Measurements from ENCODE around the gene CDX2. TPM values are rescaled to one million over a fixed set of nuclear protein-coding genes. Genes with fewer than 3 reads are reported as not detected.

Gene CDX2
- total RNA-seq, 1 donor from 2014 or later, result not detected

DNA sequence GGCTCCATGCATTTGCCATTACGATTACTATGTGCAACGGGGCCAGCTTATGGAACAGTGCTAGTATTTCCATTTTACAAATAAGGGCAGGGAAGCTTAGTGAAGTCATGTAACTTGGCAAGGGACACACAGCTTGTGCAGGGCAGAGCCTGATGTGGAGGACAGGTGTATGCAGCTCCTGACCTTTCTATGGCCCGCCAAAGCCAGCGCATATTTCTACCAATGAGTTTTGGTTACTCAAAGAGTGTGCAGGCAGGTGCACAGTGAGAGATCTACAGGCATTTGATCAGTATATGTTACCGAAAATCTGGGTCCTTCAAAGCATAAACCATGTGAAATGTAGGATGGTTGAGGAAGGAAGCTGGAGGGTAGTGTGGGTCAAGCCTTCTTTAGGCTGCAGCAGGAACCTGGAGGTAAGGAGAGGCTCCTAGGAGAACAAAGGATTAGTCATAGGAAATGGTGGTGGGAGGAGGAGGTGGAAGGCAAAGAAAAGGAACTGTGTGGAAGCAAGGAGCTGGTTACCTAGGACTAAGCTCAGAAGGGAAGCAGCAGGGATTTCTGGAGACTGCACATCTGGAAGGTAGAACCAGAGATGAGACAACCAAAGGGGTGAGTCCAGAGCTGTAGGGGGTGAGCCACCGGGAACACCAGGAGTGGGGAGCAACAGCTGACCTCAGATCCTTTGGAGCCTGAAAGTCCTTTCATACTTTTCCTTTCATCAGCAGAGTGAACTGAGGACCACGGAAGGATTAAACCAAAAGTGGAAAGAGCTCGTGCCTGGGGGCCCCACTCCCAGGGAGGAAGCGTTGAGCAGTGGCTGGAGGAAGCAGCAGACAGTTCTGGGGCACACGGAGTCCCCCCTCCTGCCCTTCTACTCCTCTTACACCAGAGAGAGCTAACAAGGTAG is 53.6 kb downstream of the CDX2 start:
- TF ChIP-seq, protein P1, sequence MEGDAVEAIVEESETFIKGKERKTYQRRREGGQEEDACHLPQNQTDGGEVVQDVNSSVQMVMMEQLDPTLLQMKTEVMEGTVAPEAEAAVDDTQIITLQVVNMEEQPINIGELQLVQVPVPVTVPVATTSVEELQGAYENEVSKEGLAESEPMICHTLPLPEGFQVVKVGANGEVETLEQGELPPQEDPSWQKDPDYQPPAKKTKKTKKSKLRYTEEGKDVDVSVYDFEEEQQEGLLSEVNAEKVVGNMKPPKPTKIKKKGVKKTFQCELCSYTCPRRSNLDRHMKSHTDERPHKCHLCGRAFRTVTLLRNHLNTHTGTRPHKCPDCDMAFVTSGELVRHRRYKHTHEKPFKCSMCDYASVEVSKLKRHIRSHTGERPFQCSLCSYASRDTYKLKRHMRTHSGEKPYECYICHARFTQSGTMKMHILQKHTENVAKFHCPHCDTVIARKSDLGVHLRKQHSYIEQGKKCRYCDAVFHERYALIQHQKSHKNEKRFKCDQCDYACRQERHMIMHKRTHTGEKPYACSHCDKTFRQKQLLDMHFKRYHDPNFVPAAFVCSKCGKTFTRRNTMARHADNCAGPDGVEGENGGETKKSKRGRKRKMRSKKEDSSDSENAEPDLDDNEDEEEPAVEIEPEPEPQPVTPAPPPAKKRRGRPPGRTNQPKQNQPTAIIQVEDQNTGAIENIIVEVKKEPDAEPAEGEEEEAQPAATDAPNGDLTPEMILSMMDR (conservative IDR thresholded peaks at IDR 0.05; ENCODE audit: low read depth, low read length), result no peak
- DNase-seq (ENCODE audit: low read depth), result no peak
- H3K4me3 ChIP-seq (ENCODE audit: low read depth, low read length), result no peak overlapping the region

DNA sequence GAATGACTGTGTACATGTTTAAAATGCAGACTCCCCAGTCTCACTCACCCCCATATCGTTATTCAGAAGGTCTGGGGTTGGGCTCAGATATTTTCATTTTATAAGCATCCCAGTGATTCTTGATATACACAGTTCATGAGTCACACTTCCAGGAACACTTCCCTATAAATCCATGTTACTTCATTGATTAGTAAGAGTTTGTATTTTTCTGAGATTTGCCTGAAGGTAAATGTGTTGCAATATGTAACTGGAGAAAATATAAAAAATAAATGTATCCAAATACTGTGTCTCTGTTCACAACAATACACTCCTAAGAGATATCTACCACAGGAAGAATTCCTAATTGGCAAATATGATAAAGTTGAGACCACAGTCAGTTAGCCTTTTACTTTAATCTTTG is 56.0 kb downstream of the CDX2 start:
- TF ChIP-seq, protein P1 (conservative IDR thresholded peaks at IDR 0.05; ENCODE audit: low read depth, low read length), result no peak
- H3K4me3 ChIP-seq (ENCODE audit: low read depth, low read length), result no peak overlapping the region
- DNase-seq (ENCODE audit: low read depth), result no peak

DNA sequence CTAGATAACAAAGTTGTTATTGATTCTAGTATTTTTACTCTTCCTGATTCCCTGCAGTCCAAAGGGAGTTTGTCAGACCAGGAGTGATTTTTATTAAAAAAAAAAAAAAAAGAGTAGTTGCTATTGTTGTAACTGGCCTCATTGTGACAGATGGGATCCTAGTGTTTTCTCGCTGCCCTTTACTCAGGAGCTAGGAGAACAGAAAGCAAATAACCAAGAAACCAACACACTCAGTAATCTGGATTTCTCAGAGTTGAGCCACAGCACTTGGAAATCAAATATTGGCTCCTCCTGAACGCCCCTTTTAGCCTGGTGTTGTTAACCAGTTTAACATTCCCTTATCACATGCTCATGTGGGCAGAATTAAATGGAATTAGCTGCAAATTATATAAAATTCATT is 57.6 kb downstream of the CDX2 start:
- H3K4me3 ChIP-seq (ENCODE audit: low read depth, low read length), result no peak overlapping the region
- TF ChIP-seq, protein P1 (conservative IDR thresholded peaks at IDR 0.05; ENCODE audit: low read depth, low read length), result no peak
- DNase-seq (ENCODE audit: low read depth), result no peak

Other genes starting within 250 kb of the CDX2 start
- not detected in 2 replicates for gene GSX1, start 176.8 kb downstream of the CDX2 start, total RNA-seq
- gene PDX1, start 49.3 kb downstream of the CDX2 start, total RNA-seq, result not detected in 2 replicates
- gene URAD, start 19.4 kb upstream of the CDX2 start, total RNA-seq, result not detected in 2 replicates
- 0.14 and 0.58 TPM in 2 replicates for gene FLT3, start 131.3 kb upstream of the CDX2 start, total RNA-seq
- 15.0 and 15.5 TPM in 2 replicates for gene PAN3, start 169.2 kb upstream of the CDX2 start, total RNA-seq

Measured in epithelial cell of proximal tubule (primary cell).